ENCODE results near the gene AIMP1. TPM values are rescaled to one million over a fixed set of nuclear protein-coding genes. Genes with fewer than 3 reads are reported as not detected.

AIMP1 gene
- total RNA-seq (2022; extraction: Qiagen RNA extraction): 41.7 to 45.6 TPM (median 44.2 TPM) in 5 replicates

DNA sequence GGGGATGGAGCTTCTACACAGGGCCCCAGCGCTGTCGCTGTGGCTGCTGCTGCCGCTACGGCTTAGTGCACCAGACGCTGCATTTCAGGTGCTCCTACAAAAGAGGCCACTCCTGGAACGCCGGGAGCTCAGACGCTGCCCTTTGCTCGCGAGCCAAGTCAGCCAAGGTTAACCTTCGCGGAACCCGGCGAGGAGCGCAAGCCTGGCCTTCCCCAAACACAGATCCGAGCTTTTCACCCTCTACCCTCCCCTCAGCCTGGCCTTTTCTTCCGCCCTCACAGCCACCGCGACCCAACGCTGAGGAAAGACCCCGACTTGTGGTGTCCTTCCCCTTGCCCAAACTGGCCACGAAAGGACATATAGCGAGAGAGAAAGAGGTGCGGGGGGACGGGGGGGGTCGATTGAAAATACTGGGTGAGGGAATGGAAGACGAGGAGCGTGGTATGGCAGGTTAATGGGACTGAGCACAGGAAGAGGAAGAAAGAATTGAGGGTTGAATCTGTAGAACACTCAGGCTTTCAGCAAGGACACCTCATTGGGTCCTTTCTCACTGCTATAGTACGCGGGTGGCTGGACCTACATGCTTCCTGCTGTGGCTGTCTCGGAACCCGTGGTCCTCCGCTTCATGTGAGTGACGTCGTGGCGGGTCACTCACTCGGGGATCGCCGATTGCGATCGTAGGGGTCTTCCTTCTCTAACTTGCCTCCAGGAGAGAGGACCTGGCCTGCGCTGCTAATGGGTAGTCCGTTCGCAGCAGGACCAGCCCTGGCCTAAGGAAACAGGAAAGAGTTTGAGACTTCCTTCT is at the start of gene AIMP1, which contains the start of gene TBCK:
AIMP1 (plus strand) TSS at position 583 of the 805 bp plus-strand sequence. CDS start 8,460 bp downstream, outside the sequence.
TBCK (minus strand) TSS at position 242 of the 805 bp plus-strand sequence. CDS start 7,249 bp downstream, outside the sequence.

DNA sequence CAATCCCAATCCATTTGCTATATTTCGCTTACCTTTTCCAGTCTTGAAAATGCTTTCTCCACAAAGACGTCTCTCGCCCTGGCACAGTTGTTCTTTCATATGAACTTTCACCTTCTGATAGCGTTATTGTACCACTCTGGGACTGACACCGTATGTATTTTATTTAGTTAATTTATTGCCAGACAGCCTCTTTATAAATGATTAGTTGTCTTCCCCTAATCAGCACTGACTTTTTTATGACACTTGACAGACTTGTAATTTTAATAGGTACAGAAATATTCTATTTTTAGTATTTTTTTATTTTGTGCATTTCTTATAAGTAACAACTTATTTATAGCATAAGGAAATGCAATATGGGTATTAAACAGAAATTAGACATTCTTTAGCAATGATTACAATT is 52.3 kb downstream of the AIMP1 start, which contains the start of gene GIMD1:
GIMD1 (minus strand) TSS at position 101 of the 400 bp plus-strand sequence. CDS start 1,343 bp downstream, outside the sequence.

Other genes starting within 250 kb of the AIMP1 start
- 2.3 to 3.5 TPM (median 2.9 TPM) in 5 replicates for gene TBCK, start 341 bp upstream of the AIMP1 start, total RNA-seq (2022; extraction: Qiagen RNA extraction)
- not detected in 5 replicates for gene GIMD1, start 52.2 kb downstream of the AIMP1 start, total RNA-seq (2022; extraction: Qiagen RNA extraction)

All from A549 treated with Hydrocortisone at 1 μM for 4 hours (cell line).